Bronchial epithelial cell (primary cell): ENCODE measurements around the gene RNASE9. TPM values are rescaled to one million over a fixed set of nuclear protein-coding genes. Genes with fewer than 3 reads are reported as not detected.

ENCODE experiments used
- DNase-seq: peaks from one replicate; pipeline ENCODE4 v3.0.0-alpha.2; 2010; ENCODE audit warnings: low read depth
- FAIRE-seq: peaks from 2 replicates; lab custom pipeline; 2011; peaks lifted over from hg19 to GRCh38; lab: Jason Lieb, UNC
- H3K27me3 ChIP-seq: 2 replicates; pipeline ENCODE4 v1.5.1; 2011; ENCODE audit warnings: low read length; ENCODE audit not compliant: control insufficient read depth, insufficient read depth
- H3K36me3 ChIP-seq: 2 replicates; pipeline ENCODE4 v1.5.1; 2011; ENCODE audit warnings: low read length; ENCODE audit not compliant: control insufficient read depth, insufficient read depth
- H3K4me3 ChIP-seq: 2 replicates; pipeline ENCODE4 v1.5.1; 2011; ENCODE audit warnings: mild to moderate bottlenecking, low read depth, low read length, control low read depth
- total RNA-seq: library from RNA; depleted of rRNA; stranded (reverse); fragments of >200 nt; gene quantifications from 2 replicates; pipeline ENCODE4 v1.2.1, GENCODE V29; 2014
- TF ChIP-seq, protein P1 (sequence below): IDR thresholded peaks from 2 replicates; pipeline ENCODE4 v1.5.1; 2011; ENCODE audit warnings: mild to moderate bottlenecking, moderate library complexity, low read length, control low read depth, inconsistent platforms; ENCODE audit not compliant: insufficient read depth, severe bottlenecking

The RNASE9 gene
- total RNA-seq, 1 donor from 2014 or later = not detected

DNA sequence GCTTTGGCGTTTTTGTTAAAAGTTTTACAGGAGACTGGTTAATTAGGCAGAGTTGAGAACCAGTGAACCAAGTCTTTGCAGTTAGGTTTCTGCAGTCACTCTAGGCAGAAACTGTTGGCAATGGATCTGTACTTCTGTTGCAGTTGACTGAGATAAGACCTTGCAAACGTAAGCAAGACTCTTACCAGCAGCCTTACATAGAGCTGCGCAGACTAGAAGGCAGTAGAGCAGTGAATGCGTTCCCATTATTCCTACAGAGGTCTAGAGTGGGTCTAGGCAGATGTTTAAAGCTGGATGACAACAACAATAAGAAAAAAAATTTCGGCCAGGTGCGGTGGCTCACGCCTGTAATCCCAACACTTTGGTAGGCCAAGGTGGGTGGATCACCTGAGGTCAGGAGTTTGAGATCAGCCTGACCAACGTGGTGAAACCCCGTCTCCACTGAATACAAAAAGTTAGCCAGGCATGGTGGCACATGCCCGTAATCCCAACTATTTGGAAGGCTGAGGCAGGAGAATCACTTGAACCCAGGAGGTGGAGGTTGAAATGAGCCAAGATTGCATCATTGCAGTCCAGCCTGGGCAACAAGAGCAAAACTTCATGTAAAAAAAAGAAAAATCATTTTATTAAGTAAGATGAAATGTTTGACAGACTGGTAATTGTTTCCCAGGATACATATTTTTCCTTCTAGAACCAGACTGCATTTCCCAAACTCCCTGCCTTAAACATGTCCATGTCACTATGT lies 12.3 kb downstream of the RNASE9 start:
- H3K27me3 ChIP-seq = peaks cover 2% of the 10 kb centered on the region

DNA sequence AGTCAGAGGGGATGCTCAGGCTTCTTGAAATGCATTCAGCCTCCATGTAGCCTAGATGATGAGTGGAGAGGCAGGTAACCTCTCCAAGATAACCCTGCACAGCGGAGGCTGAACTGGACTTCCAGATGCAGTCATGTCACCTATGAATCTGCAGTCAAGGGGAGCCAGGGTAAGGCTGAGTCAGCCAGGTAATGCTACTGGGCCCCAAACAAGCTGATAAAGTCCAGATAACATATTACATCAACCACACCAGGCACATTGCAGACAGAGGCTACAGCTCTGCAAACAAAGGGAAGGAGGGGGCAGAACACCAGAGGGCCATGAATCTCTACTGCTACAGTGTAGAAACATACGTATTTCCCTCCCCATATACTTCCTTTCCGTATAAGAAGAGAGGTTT lies 14.0 kb downstream of the RNASE9 start:
- TF ChIP-seq, protein P1, sequence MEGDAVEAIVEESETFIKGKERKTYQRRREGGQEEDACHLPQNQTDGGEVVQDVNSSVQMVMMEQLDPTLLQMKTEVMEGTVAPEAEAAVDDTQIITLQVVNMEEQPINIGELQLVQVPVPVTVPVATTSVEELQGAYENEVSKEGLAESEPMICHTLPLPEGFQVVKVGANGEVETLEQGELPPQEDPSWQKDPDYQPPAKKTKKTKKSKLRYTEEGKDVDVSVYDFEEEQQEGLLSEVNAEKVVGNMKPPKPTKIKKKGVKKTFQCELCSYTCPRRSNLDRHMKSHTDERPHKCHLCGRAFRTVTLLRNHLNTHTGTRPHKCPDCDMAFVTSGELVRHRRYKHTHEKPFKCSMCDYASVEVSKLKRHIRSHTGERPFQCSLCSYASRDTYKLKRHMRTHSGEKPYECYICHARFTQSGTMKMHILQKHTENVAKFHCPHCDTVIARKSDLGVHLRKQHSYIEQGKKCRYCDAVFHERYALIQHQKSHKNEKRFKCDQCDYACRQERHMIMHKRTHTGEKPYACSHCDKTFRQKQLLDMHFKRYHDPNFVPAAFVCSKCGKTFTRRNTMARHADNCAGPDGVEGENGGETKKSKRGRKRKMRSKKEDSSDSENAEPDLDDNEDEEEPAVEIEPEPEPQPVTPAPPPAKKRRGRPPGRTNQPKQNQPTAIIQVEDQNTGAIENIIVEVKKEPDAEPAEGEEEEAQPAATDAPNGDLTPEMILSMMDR = no peak

More for the DNA sequence above, 12.3 kb downstream of the RNASE9 start:
- Histone ChIP-seq H3K4me3 (no peak overlapping the region), H3K36me3 (no peaks in the 10 kb centered on the region)
- TF ChIP-seq, protein P1 = no peak
- no peak for FAIRE-seq
- DNase-seq = no peak

DNA sequence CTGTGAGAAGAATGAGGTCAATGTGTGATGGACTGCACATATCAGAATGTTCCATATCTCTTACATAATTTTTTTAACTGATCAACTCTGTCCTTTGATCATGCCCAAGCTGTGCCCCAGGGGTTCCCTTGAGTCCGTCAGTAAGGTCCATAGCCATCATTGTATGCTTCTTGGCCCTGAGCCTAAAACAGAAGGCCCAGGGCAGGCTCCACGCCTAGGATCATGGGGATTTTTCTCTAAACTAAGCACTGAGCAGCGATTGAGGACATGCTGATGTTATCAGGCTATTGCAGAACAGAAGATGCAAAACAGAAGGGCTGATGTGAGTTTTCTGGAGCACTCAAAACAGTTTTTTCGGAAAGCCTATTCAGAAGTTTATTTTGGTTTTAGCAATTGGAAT lies 20.9 kb downstream of the RNASE9 start:
- no peak for FAIRE-seq
- TF ChIP-seq, protein P1 = no peak
- DNase-seq = no peak
- no peaks in the 10 kb centered on the region for H3K36me3 ChIP-seq
- H3K27me3 ChIP-seq = no peaks in the 10 kb centered on the region
- H3K4me3 ChIP-seq = no peak overlapping the region

More for the DNA sequence above, 14.0 kb downstream of the RNASE9 start:
- FAIRE-seq (peak; percentile 91), DNase-seq (no peak)
- H3K27me3 ChIP-seq = peaks cover 2% of the 10 kb centered on the region
- H3K36me3 ChIP-seq = no peaks in the 10 kb centered on the region
- H3K4me3 ChIP-seq = no peak overlapping the region

DNA sequence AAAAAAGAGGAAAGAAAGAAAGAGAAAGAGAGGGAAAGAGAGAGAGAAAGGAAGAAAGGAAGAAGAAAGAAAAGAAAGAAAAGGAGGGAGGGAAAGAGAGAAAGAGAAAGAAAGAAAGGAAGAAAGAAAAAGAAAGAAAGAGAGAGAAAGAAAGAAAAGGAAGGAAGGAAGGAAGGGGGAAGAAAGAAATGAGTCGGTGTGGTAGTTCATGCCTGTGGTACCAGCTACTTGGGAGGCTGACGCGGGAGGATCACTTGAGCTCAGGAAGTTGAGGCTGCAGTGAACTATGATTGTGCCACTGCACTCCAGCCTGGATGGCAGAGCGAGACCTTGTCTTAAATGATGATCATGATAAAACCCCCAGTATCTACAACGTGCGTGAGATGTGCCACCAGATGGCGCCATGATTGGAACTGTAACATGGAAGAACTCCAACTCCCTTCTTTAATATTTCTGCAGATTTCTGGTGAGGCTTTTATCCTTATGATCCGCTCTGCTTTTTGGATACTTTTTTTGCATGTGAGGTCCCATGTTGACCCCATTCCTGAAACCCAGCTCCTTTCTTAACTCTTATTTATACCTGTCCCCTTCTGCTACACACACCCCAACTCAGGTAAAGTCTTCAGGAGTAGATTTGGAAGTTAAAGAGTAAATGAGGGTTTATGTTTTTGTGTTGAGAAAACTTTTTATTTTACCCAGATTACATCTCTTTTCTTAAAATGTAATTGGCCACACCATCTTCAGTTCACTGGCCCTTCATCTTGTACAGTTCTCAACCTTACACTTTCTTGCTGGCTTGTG lies 29.9 kb downstream of the RNASE9 start:
- H3K36me3 ChIP-seq = no peaks in the 10 kb centered on the region
- DNase-seq (peak; percentile 67), FAIRE-seq (peak; percentile 55)
- TF ChIP-seq, protein P1 = peak; percentile 70
- H3K27me3 ChIP-seq = no peaks in the 10 kb centered on the region
- H3K4me3 ChIP-seq = no peak overlapping the region

DNA sequence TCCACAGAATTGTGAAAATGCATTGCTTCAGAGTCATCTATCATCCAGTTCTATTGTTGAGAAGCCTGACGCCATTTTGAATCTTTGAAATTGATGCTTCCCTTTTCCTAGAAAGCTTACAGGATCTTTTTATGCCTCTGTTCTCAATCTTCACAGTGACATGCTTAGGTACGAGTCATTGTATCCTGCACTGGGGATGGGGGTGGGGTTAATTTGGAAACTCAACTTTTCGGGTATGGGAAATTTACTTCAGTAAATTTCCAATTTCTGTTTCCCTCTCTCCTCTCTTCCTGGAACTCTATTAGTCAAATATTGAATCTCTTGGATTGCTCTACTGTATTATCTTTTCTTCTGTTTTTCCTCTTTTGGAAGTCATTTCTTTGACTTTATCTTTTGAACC lies 31.0 kb downstream of the RNASE9 start:
- FAIRE-seq = no peak
- DNase-seq = no peak
- H3K4me3 ChIP-seq = no peak overlapping the region
- H3K27me3 ChIP-seq = no peaks in the 10 kb centered on the region
- TF ChIP-seq, protein P1 = no peak
- H3K36me3 ChIP-seq = no peaks in the 10 kb centered on the region
